OCI-LY3 (cell line): ENCODE results near the gene TCEAL3.

Source experiments
- CTCF ChIP-seq: fragments of 200-600, 300-600 bp; sonication (generic); IDR thresholded peaks from 2 replicates; pipeline ENCODE4 v1.5.1; 2014; ENCODE audit warnings: antibody characterized with exemption, low read length, low read depth
- EZH2phosphoT487 ChIP-seq: fragments of 200-600 bp; shearing (Covaris generic); IDR thresholded peaks from 2 replicates; pipeline ENCODE4 v1.6.1; 2018; ENCODE audit warnings: antibody characterized with exemption, mixed run types, low read depth

- TF ChIP-seq CTCF, result no peak
- no peak for TF ChIP-seq EZH2phosphoT487
Measured at GRCh38 chrX:103565197-103565596, 42.6 kb upstream of the TCEAL3 start.
